ENCODE measurements around the gene NOS1AP.
"Not testable (repeated sequence)": the region's sequence is repeated elsewhere in the genome, so short reads cannot be mapped to it uniquely, and the experiment has no call there.

The NOS1AP gene

GRCh38 chr1:162036163-162036562 is 33.3 kb upstream of the NOS1AP start:
- DNase-seq (ENCODE audit: low read depth), result no peak
- TF ChIP-seq CTCF (IDR thresholded peaks at IDR 0.05; ENCODE audit: insufficient read depth, low read depth, low read length, missing control alignments), result no peak
- H3K4me3 ChIP-seq (ENCODE audit: low read depth, low read length), result no peak overlapping the region

- H3K4me3 ChIP-seq (ENCODE audit: low read depth, low read length), result no peak overlapping the region
- DNase-seq (ENCODE audit: low read depth), result no peak
- TF ChIP-seq CTCF (IDR thresholded peaks at IDR 0.05; ENCODE audit: insufficient read depth, low read depth, low read length, missing control alignments), result no peak
These were observed 30.9 kb upstream of the NOS1AP start for GRCh38 chr1:162038624-162039023.

GRCh38 chr1:162040001-162040400 is 29.5 kb upstream of the NOS1AP start:
- DNase-seq (ENCODE audit: low read depth), result no peak
- H3K4me3 ChIP-seq (ENCODE audit: low read depth, low read length), result no peak overlapping the region
- TF ChIP-seq CTCF (IDR thresholded peaks at IDR 0.05; ENCODE audit: insufficient read depth, low read depth, low read length, missing control alignments), result no peak

GRCh38 chr1:162040657-162041056 is 28.8 kb upstream of the NOS1AP start:
- peak; percentile 23 for DNase-seq (ENCODE audit: low read depth)
- no peak overlapping the region for H3K4me3 ChIP-seq (ENCODE audit: low read depth, low read length)
- TF ChIP-seq CTCF (IDR thresholded peaks at IDR 0.05; ENCODE audit: insufficient read depth, low read depth, low read length, missing control alignments), result peak; percentile 26

- no peak for TF ChIP-seq CTCF (IDR thresholded peaks at IDR 0.05; ENCODE audit: insufficient read depth, low read depth, low read length, missing control alignments)
- no peak for DNase-seq (ENCODE audit: low read depth)
- H3K4me3 ChIP-seq (ENCODE audit: low read depth, low read length), result no peak overlapping the region
These were observed 27.1 kb upstream of the NOS1AP start for GRCh38 chr1:162042361-162042760.

- no peak overlapping the region for H3K4me3 ChIP-seq (ENCODE audit: low read depth, low read length)
- TF ChIP-seq CTCF (IDR thresholded peaks at IDR 0.05; ENCODE audit: insufficient read depth, low read depth, low read length, missing control alignments), result no peak
- no peak for DNase-seq (ENCODE audit: low read depth)
These were observed 22.6 kb upstream of the NOS1AP start for GRCh38 chr1:162046921-162047320.

- DNase-seq (ENCODE audit: low read depth); H3K4me3 ChIP-seq (ENCODE audit: low read depth, low read length): not testable (repeated sequence)
These were observed 15.5 kb upstream of the NOS1AP start for GRCh38 chr1:162053949-162054348.

All from GM12865 (cell line).